ENCODE measurements around the gene PAX7.

Gene PAX7

DNA sequence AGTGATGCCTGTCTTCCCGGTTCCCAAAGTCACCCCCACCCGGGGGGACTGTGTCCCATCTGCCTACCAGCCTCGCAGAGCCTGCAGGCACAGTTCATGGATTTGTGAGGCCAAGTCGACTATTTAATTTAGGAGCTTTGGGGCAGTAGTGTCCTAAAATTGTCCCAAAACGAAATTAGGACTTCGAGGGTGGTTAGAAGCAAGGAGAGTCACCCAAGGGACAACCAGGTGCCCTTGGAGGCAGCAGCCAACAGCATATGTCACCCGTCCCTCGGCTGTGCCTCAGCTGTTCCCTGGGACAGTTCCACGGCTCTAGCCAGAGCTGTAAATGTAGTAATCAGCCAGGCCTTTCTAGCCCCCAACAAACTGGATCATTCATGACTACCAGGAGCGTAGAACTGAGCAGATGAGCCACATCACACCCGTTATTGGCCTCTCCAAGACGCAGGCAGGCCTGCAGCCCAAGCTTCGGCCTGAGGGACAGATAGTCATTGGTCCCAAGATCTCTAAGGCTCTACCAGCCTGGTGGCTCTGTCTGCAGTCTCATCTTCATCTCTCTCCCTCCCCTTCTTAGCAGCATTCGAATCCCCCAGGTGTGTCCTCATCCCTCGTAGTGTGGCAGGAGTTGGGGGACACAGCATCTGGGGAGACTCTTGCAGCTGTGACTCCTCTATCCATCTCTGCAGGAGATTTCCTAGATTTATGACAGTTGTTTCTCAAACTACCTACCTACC is 2.9 kb downstream of the PAX7 start:
- ATAC-seq: no peak
- no peak for TF ChIP-seq CREB5 (CRISPR knock-in tag; IDR thresholded peaks at IDR 0.05; ENCODE audit: low read depth)
- no peak for TF ChIP-seq PATZ1 (CRISPR knock-in tag; IDR thresholded peaks at IDR 0.05; ENCODE audit: borderline replicate concordance)
- TF ChIP-seq ZNF8 (CRISPR knock-in tag; IDR thresholded peaks at IDR 0.05): no peak
- TF ChIP-seq ESRRG (CRISPR knock-in tag; IDR thresholded peaks at IDR 0.05): no peak
- TF ChIP-seq PPARA (CRISPR knock-in tag; IDR thresholded peaks at IDR 0.05; ENCODE audit: borderline replicate concordance): no peak
- TF ChIP-seq ZNF565 (CRISPR knock-in tag; conservative IDR thresholded peaks at IDR 0.05; ENCODE audit: low read depth): no peak
- TF ChIP-seq POU6F1 (CRISPR knock-in tag; IDR thresholded peaks at IDR 0.05; ENCODE audit: borderline replicate concordance, low read depth): no peak
- TF ChIP-seq TSHZ2 (CRISPR knock-in tag; IDR thresholded peaks at IDR 0.05): no peak
- no peak for TF ChIP-seq ARNTL (CRISPR knock-in tag; IDR thresholded peaks at IDR 0.05; ENCODE audit: borderline replicate concordance, low read depth)
- TF ChIP-seq ZFP3 (CRISPR knock-in tag; IDR thresholded peaks at IDR 0.05): no peak

- TF ChIP-seq ZNF8 (CRISPR knock-in tag; IDR thresholded peaks at IDR 0.05): no peak
- TF ChIP-seq BACH2 (CRISPR knock-in tag; IDR thresholded peaks at IDR 0.05; ENCODE audit: borderline replicate concordance): no peak
- TF ChIP-seq GLIS3 (CRISPR knock-in tag; IDR thresholded peaks at IDR 0.05): no peak
- no peak for TF ChIP-seq CREB5 (CRISPR knock-in tag; IDR thresholded peaks at IDR 0.05; ENCODE audit: low read depth)
- no peak for TF ChIP-seq ZNF565 (CRISPR knock-in tag; conservative IDR thresholded peaks at IDR 0.05; ENCODE audit: low read depth)
- no peak for TF ChIP-seq ARNTL (CRISPR knock-in tag; IDR thresholded peaks at IDR 0.05; ENCODE audit: borderline replicate concordance, low read depth)
- TF ChIP-seq OSR1 (CRISPR knock-in tag; IDR thresholded peaks at IDR 0.05): no peak
- TF ChIP-seq, protein P1, sequence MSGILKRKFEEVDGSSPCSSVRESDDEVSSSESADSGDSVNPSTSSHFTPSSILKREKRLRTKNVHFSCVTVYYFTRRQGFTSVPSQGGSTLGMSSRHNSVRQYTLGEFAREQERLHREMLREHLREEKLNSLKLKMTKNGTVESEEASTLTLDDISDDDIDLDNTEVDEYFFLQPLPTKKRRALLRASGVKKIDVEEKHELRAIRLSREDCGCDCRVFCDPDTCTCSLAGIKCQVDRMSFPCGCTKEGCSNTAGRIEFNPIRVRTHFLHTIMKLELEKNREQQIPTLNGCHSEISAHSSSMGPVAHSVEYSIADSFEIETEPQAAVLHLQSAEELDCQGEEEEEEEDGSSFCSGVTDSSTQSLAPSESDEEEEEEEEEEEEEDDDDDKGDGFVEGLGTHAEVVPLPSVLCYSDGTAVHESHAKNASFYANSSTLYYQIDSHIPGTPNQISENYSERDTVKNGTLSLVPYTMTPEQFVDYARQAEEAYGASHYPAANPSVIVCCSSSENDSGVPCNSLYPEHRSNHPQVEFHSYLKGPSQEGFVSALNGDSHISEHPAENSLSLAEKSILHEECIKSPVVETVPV (CRISPR knock-in tag; IDR thresholded peaks at IDR 0.05): no peak
- TF ChIP-seq TCF4 (CRISPR knock-in tag; IDR thresholded peaks at IDR 0.05; ENCODE audit: borderline replicate concordance): no peak
- no peak for TF ChIP-seq ISL1 (CRISPR knock-in tag; IDR thresholded peaks at IDR 0.05)
- no peak for TF ChIP-seq ZFP3 (CRISPR knock-in tag; IDR thresholded peaks at IDR 0.05)
- TF ChIP-seq SNAI2 (CRISPR knock-in tag; IDR thresholded peaks at IDR 0.05): no peak
- no peak for TF ChIP-seq TSHZ2 (CRISPR knock-in tag; IDR thresholded peaks at IDR 0.05)
- no peak for TF ChIP-seq POU6F1 (CRISPR knock-in tag; IDR thresholded peaks at IDR 0.05; ENCODE audit: borderline replicate concordance, low read depth)
- no peak for TF ChIP-seq ZC3H10 (CRISPR knock-in tag; IDR thresholded peaks at IDR 0.05)
- TF ChIP-seq ZFP30 (CRISPR knock-in tag; IDR thresholded peaks at IDR 0.05): no peak
- ATAC-seq: no peak
Observed at GRCh38 chr1:18634276-18634675, 3.6 kb downstream of the PAX7 start.
